BLaER1 treated with 17β-estradiol and CSF1 and Interleukin-3, amounts not matched to agents 10 nM and 100 nM (cell line): ENCODE data around the gene PTAFR.
"Not testable (repeated sequence)": the region's sequence is repeated elsewhere in the genome, so short reads cannot be mapped to it uniquely, and the experiment has no call there.

Source experiments
- H3K27ac ChIP-seq, 11 experiments: shearing (Covaris generic); formaldehyde crosslinking; 2 replicates each; pipeline ENCODE4 v1.8.1; 2022
- H3K27me3 ChIP-seq, 11 experiments: shearing (Covaris generic); formaldehyde crosslinking; 2 replicates each; pipeline ENCODE4 v1.8.1; 2022
- H3K36me3 ChIP-seq, 11 experiments: shearing (Covaris generic); formaldehyde crosslinking; 2 replicates each; pipeline ENCODE4 v1.8.1; 2022
- H3K4me1 ChIP-seq, 10 experiments: shearing (Covaris generic); formaldehyde crosslinking; 2 replicates each; pipeline ENCODE4 v1.8.1; 2022
- H3K4me2 ChIP-seq, 11 experiments: shearing (Covaris generic); formaldehyde crosslinking; 2 replicates each; pipeline ENCODE4 v1.8.1; 2022
- H3K4me3 ChIP-seq, 10 experiments: shearing (Covaris generic); formaldehyde crosslinking; 2 replicates each; pipeline ENCODE4 v1.8.1; 2022
- H3K9ac ChIP-seq, 11 experiments: shearing (Covaris generic); formaldehyde crosslinking; 2 replicates each; pipeline ENCODE4 v1.8.1; 2022
- H3K9me3 ChIP-seq, 11 experiments: shearing (Covaris generic); formaldehyde crosslinking; replicated peaks in 1 of 11; 2 replicates each; pipeline ENCODE4 v1.8.1; 2022
- H4K20me1 ChIP-seq, 11 experiments: shearing (Covaris generic); formaldehyde crosslinking; 2 replicates each; pipeline ENCODE4 v1.8.1; 2022
- Cebpa-rat ChIP-seq, 11 experiments: shearing (Covaris generic); IDR thresholded peaks; 2 replicates each; pipeline ENCODE4 v1.8.1; 2022

PTAFR gene

DNA sequence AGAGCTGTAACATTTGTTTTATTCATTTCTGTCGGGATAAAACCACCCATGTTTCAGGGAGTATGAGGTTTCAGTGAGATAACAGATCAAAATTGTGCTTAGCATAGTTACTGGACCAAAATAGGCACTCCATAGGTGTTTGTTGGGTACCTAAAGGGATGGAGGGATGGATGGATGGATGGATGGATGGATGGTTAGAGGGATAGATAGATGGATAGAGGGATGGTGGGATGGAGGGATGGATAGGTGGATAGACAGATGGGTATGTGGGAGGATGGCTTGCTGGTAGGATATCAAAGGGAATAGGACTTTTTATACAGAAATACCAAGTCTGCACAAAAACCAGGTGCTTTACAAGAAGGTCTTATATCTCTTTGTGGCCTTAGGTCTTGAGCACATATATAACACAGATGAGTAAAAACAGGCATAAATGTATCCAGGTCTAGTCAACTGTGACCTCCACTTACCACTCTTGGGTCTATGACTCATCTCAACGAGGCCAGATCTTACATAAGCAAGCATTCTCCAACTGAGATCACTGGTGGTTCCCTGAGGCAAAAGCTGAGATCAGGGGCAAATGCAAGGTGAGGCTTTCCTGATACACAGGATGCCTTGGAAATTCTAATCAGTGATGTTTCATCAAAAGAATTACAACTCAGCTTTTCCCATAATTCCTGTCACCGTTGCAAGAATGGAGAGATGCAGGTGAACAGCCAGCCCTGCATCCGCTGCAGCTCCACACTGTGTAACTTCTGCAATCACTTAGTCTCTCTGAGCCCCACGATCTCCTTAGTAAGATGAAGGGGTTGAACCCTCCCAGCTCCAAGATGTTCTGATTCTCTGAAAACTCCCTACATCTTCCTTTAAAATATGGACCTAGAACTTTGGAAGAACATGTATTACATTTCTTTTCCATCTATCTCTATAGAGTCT, 32.0 kb downstream of the PTAFR start:
- peaks cover 0 to under 1% (median 0%) of the 10 kb centered on the region in 11 experiments; a peak in 1 of 22 replicates for H3K9me3 ChIP-seq
- no peak overlapping the region for H3K4me3 ChIP-seq
- no peak overlapping the region; a peak in 1 of 22 replicates for H3K9ac ChIP-seq
- peak overlapping the region in 2 of 11 experiments; percentile 17 to 33; a peak in 3 of 22 replicates for H3K27ac ChIP-seq
- peaks cover 0 to 32% (median 0%) of the 10 kb centered on the region in 11 experiments; a peak in 6 of 22 replicates for H3K36me3 ChIP-seq
- peaks cover 50 to 98% (median 62%) of the 10 kb centered on the region in 10 experiments for H3K4me1 ChIP-seq
- peak overlapping the region; percentile 19 to 82 (median 59) for H3K4me2 ChIP-seq
- H4K20me1 ChIP-seq = peaks cover 0 to 30% (median 0%) of the 10 kb centered on the region in 11 experiments; a peak in 6 of 22 replicates
- no peaks in the 10 kb centered on the region for H3K27me3 ChIP-seq
- 0 out of 22 replicates have a peak, but pooled peaks of 1 of the 11 experiments have one; percentile 10 for TF ChIP-seq Cebpa-rat (IDR thresholded peaks at IDR 0.05)

GRCh38 chr1:28143496-28144202, 32.8 kb downstream of the PTAFR start:
- TF ChIP-seq Cebpa-rat (IDR thresholded peaks at IDR 0.05) = no peak

DNA sequence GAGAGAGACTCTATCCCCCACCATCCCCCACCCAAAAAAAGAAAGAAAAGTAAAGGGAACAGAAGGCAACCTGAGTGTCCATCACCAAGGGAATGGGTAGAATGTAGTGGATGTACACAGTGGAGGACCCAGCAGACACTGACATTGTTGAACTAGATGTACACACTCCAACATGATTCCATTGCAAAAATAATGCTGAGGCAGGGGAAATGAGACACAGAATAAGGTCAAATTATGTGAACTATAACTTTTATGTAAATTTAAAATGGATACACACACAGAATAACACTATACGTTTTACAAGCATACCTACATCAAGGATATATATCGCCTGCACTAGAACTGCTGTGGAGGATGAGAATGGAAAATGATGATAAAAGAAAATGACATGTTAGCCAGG, 34.8 kb downstream of the PTAFR start:
- no peak overlapping the region for H3K4me3 ChIP-seq
- H3K27ac ChIP-seq = no peak overlapping the region
- H3K4me2 ChIP-seq = peak overlapping the region in 2 of 11 experiments; percentile 68 to 74; a peak in 3 of 22 replicates
- peaks cover 0 to 4% (median 0%) of the 10 kb centered on the region in 11 experiments; a peak in 1 of 22 replicates for H3K36me3 ChIP-seq
- peaks cover 0 to 2% (median 0%) of the 10 kb centered on the region in 11 experiments; a peak in 2 of 22 replicates for H4K20me1 ChIP-seq
- H3K9me3 ChIP-seq = no peaks in the 10 kb centered on the region
- H3K9ac ChIP-seq = no peak overlapping the region
- H3K4me1 ChIP-seq = peaks cover 35 to 98% (median 65%) of the 10 kb centered on the region in 10 experiments
- no peaks in the 10 kb centered on the region for H3K27me3 ChIP-seq
- no peak for TF ChIP-seq Cebpa-rat (IDR thresholded peaks at IDR 0.05)

More at GRCh38 chr1:28143496-28144202, 32.8 kb downstream of the PTAFR start:
- peaks cover 0 to 24% (median 0%) of the 10 kb centered on the region in 11 experiments; a peak in 6 of 22 replicates for H3K36me3 ChIP-seq
- H3K4me1 ChIP-seq = peaks cover 55 to 98% (median 70%) of the 10 kb centered on the region in 10 experiments
- peak overlapping the region in 7 of 11 experiments; percentile 1 to 35 (median 18); a peak in 9 of 22 replicates for H3K27ac ChIP-seq
- H3K27me3 ChIP-seq = no peaks in the 10 kb centered on the region
- no peak overlapping the region for H3K4me3 ChIP-seq
- peaks cover 0 to 22% (median 0%) of the 10 kb centered on the region in 11 experiments; a peak in 5 of 22 replicates for H4K20me1 ChIP-seq
- H3K4me2 ChIP-seq = peak overlapping the region in 10 of 11 experiments; percentile 42 to 82 (median 60); a peak in 19 of 22 replicates
- no peak overlapping the region for H3K9ac ChIP-seq
- H3K9me3 ChIP-seq = no peaks in the 10 kb centered on the region

DNA sequence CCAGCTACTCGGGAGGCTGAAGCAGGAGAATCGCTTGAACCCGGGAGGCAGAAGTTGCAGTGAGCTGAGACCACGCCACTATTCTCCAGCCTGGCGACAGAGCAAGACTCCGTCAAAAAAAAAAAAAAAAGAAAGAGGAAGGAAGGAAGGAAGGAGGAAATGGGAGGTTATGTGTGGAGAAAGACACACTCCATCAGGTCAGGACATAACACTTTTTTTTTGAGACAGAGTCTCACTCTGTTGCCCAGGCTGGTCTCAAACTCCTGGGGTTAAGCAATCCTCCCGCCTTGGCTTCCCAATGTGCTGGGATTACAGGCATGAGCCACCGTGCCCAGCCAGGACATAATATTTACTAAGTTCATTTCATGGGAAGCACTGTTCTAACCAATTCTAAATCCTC, 36.6 kb downstream of the PTAFR start:
- not testable (repeated sequence) for H4K20me1 ChIP-seq, H3K27me3 ChIP-seq, H3K36me3 ChIP-seq, H3K9me3 ChIP-seq, H3K4me3 ChIP-seq
- peak overlapping the region; percentile 20 to 74 (median 66); a peak in 21 of 22 replicates for H3K4me2 ChIP-seq
- peak overlapping the region in 5 of 11 experiments; percentile 56 to 74 (median 68); a peak in 12 of 22 replicates for H3K9ac ChIP-seq
- peak overlapping the region in 9 of 11 experiments; percentile 39 to 92 (median 73); a peak in 17 of 22 replicates for H3K27ac ChIP-seq
- peaks cover 34 to 98% (median 70%) of the 10 kb centered on the region in 10 experiments for H3K4me1 ChIP-seq

- Histone ChIP-seq H3K27ac (peak overlapping the region in 9 of 11 experiments; percentile 39 to 92 (median 73); a peak in 17 of 22 replicates), H3K4me3 (no peak overlapping the region), H3K27me3 (no peaks in the 10 kb centered on the region), H3K4me2 (peak overlapping the region; percentile 20 to 74 (median 66); a peak in 20 of 22 replicates), H4K20me1 (no peaks in the 10 kb centered on the region), H3K9me3 (peaks cover 3 to 11% (median 8%) of the 10 kb centered on the region in 11 experiments; a peak in 19 of 22 replicates), H3K9ac (peak overlapping the region in 5 of 11 experiments; percentile 56 to 74 (median 68); a peak in 12 of 22 replicates), H3K4me1 (peaks cover 27 to 98% (median 64%) of the 10 kb centered on the region in 10 experiments), H3K36me3 (no peaks in the 10 kb centered on the region)
- TF ChIP-seq Cebpa-rat (IDR thresholded peaks at IDR 0.05) = peak in 7 of 11 experiments; percentile 44 to 87 (median 58); a peak in 10 of 22 replicates
Measured at GRCh38 chr1:28139025-28139712, 37.3 kb downstream of the PTAFR start.

GRCh38 chr1:28136922-28137613, 39.4 kb downstream of the PTAFR start:
- H3K27ac ChIP-seq = peak overlapping the region in 4 of 11 experiments; percentile 19 to 92 (median 83); a peak in 8 of 22 replicates
- peaks cover 15 to 24% (median 20%) of the 10 kb centered on the region in 11 experiments for H3K9me3 ChIP-seq
- peak overlapping the region in 1 of 11 experiments; percentile 38; a peak in 1 of 22 replicates for H3K9ac ChIP-seq
- H3K4me1 ChIP-seq = peaks cover 40 to 100% (median 64%) of the 10 kb centered on the region in 10 experiments
- peak overlapping the region in 5 of 11 experiments; percentile 65 to 74 (median 68); a peak in 10 of 22 replicates for H3K4me2 ChIP-seq
- no peak for TF ChIP-seq Cebpa-rat (IDR thresholded peaks at IDR 0.05)
- H3K36me3 ChIP-seq = peaks cover 0 to 7% (median 0%) of the 10 kb centered on the region in 11 experiments; a peak in 1 of 22 replicates
- H3K4me3 ChIP-seq = no peak overlapping the region
- no peaks in the 10 kb centered on the region for H4K20me1 ChIP-seq
- no peaks in the 10 kb centered on the region for H3K27me3 ChIP-seq

GRCh38 chr1:28136169-28136921, 40.1 kb downstream of the PTAFR start:
- Histone ChIP-seq H3K9ac (peak overlapping the region in 1 of 11 experiments; percentile 42; a peak in 1 of 22 replicates), H4K20me1 (no peaks in the 10 kb centered on the region), H3K4me3 (no peak overlapping the region), H3K27me3 (no peaks in the 10 kb centered on the region), H3K4me2 (peak overlapping the region in 8 of 11 experiments; percentile 0 to 74 (median 58); a peak in 13 of 22 replicates), H3K9me3 (peaks cover 15 to 24% (median 20%) of the 10 kb centered on the region in 11 experiments), H3K36me3 (peaks cover 0 to 7% (median 0%) of the 10 kb centered on the region in 11 experiments; a peak in 1 of 22 replicates), H3K4me1 (peaks cover 46 to 100% (median 69%) of the 10 kb centered on the region in 10 experiments), H3K27ac (peak overlapping the region in 5 of 11 experiments; percentile 3 to 92 (median 79); a peak in 8 of 22 replicates)
- no peak for TF ChIP-seq Cebpa-rat (IDR thresholded peaks at IDR 0.05)
